ENCODE measurements around the gene TLX2. TPM values are rescaled to one million over a fixed set of nuclear protein-coding genes. Genes with fewer than 3 reads are reported as not detected.

The TLX2 gene
- total and polyA plus RNA-seq, 2 of the 13 experiments (the other 11 are each of a cell fraction or from before 2014, with no cell fraction given), result 0.05 to 0.20 TPM

DNA sequence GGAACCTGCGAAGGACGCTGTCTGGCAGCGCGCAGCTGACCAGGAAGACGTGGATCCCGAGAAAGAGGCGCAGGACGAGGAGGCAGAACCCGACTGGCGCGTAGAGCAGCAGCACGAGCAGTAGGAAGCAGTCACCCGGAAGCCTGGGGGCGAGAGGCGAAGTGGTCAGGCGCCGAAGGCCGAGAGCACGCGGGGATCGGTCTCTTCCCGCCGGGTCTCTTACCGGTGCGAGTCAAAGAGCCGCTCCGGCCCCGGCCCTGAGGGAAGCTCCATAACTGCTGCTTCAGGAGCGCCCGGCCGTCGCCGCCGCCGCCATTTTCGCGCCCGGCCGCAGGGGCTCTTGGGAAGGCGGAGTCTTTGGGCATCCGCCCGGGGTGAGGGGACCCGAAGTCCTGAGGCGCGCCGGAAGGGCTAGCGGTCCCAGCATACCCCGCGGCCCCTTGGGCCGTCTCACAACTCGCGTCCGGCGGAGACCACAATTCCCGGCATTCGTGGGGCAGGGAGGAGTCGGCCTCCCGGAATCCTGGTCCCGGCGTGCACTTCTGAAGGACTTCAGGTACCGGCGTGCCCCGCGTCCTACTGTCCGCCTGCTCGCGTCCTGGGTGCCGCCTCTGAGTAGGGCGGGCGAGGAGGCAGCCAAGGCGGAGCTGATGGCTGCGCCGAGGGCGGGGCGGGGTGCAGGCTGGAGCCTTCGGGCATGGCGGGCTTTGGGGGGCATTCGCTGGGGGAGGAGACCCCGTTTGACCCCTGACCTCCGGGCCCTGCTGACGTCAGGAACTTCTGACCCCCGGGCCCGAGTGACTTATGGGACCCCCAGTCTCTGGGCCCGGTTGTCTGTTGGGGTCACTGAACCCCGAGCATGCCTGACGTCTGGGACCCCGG lies 15.3 kb downstream of the TLX2 start, which contains the start of the genes AUP1 and HTRA2 (continued):
- peak; percentile 58; the same call in 1 of the 2 replicates for TF ChIP-seq SMAD1 (CRISPR knock-in tag; IDR thresholded peaks at IDR 0.05; ENCODE audit: borderline replicate concordance, low read depth)
- TF ChIP-seq SMAD9 (CRISPR knock-in tag; IDR thresholded peaks at IDR 0.05), result no peak
- TF ChIP-seq ZNF781 (CRISPR knock-in tag; IDR thresholded peaks at IDR 0.05; ENCODE audit: borderline replicate concordance, not compliant biosample characterization), result peak; percentile 44
- TF ChIP-seq ATF7 (IDR thresholded peaks at IDR 0.05), result no peak
- 0 out of 2 replicates have a peak, but pooled peaks have one; percentile 31 for TF ChIP-seq ATF7 (CRISPR knock-in tag; IDR thresholded peaks at IDR 0.05)
- no peak for TF ChIP-seq JUNB (CRISPR knock-in tag; IDR thresholded peaks at IDR 0.05; ENCODE audit: borderline replicate concordance)
- TF ChIP-seq, protein P1, sequence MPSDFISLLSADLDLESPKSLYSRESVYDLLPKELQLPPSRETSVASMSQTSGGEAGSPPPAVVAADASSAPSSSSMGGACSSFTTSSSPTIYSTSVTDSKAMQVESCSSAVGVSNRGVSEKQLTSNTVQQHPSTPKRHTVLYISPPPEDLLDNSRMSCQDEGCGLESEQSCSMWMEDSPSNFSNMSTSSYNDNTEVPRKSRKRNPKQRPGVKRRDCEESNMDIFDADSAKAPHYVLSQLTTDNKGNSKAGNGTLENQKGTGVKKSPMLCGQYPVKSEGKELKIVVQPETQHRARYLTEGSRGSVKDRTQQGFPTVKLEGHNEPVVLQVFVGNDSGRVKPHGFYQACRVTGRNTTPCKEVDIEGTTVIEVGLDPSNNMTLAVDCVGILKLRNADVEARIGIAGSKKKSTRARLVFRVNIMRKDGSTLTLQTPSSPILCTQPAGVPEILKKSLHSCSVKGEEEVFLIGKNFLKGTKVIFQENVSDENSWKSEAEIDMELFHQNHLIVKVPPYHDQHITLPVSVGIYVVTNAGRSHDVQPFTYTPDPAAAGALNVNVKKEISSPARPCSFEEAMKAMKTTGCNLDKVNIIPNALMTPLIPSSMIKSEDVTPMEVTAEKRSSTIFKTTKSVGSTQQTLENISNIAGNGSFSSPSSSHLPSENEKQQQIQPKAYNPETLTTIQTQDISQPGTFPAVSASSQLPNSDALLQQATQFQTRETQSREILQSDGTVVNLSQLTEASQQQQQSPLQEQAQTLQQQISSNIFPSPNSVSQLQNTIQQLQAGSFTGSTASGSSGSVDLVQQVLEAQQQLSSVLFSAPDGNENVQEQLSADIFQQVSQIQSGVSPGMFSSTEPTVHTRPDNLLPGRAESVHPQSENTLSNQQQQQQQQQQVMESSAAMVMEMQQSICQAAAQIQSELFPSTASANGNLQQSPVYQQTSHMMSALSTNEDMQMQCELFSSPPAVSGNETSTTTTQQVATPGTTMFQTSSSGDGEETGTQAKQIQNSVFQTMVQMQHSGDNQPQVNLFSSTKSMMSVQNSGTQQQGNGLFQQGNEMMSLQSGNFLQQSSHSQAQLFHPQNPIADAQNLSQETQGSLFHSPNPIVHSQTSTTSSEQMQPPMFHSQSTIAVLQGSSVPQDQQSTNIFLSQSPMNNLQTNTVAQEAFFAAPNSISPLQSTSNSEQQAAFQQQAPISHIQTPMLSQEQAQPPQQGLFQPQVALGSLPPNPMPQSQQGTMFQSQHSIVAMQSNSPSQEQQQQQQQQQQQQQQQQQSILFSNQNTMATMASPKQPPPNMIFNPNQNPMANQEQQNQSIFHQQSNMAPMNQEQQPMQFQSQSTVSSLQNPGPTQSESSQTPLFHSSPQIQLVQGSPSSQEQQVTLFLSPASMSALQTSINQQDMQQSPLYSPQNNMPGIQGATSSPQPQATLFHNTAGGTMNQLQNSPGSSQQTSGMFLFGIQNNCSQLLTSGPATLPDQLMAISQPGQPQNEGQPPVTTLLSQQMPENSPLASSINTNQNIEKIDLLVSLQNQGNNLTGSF (CRISPR knock-in tag; IDR thresholded peaks at IDR 0.05), result no peak
- TF ChIP-seq, protein P2, sequence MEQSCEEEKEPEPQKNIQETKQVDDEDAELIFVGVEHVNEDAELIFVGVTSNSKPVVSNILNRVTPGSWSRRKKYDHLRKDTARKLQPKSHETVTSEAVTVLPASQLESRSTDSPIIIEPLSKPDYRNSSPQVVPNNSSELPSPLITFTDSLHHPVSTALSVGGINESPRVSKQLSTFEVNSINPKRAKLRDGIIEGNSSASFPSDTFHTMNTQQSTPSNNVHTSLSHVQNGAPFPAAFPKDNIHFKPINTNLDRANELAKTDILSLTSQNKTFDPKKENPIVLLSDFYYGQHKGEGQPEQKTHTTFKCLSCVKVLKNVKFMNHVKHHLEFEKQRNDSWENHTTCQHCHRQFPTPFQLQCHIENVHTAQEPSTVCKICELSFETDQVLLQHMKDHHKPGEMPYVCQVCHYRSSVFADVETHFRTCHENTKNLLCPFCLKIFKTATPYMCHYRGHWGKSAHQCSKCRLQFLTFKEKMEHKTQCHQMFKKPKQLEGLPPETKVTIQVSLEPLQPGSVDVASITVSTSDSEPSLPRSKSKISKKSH (CRISPR knock-in tag; IDR thresholded peaks at IDR 0.05; ENCODE audit: borderline replicate concordance), result 0 out of 2 replicates have a peak, but pooled peaks have one; percentile 8
- peak; percentile 47; the same call in 1 of the 2 replicates for TF ChIP-seq ZNF274 (CRISPR knock-in tag; IDR thresholded peaks at IDR 0.05)
- peak; percentile 24; the same call in 1 of the 2 replicates for TF ChIP-seq GPN1 (CRISPR knock-in tag; IDR thresholded peaks at IDR 0.05; ENCODE audit: borderline replicate concordance)
- TF ChIP-seq ZNF761 (CRISPR knock-in tag; conservative IDR thresholded peaks at IDR 0.05), result peak; percentile 85
- TF ChIP-seq, protein P3, sequence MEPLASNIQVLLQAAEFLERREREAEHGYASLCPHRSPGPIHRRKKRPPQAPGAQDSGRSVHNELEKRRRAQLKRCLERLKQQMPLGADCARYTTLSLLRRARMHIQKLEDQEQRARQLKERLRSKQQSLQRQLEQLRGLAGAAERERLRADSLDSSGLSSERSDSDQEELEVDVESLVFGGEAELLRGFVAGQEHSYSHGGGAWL (CRISPR knock-in tag; IDR thresholded peaks at IDR 0.05), result peak; percentile 68; the same call in 1 of the 2 replicates
- no peak for TF ChIP-seq NAIF1 (CRISPR knock-in tag; IDR thresholded peaks at IDR 0.05; ENCODE audit: borderline replicate concordance)
- TF ChIP-seq, protein P4, sequence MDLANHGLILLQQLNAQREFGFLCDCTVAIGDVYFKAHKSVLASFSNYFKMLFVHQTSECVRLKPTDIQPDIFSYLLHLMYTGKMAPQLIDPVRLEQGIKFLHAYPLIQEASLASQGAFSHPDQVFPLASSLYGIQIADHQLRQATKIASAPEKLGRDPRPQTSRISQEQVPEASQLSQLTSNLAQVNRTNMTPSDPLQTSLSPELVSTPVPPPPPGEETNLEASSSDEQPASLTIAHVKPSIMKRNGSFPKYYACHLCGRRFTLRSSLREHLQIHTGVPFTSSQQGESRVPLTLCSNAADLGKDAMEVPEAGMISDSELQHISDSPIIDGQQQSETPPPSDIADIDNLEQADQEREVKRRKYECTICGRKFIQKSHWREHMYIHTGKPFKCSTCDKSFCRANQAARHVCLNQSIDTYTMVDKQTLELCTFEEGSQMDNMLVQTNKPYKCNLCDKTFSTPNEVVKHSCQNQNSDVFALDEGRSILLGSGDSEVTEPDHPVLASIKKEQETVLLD (CRISPR knock-in tag; IDR thresholded peaks at IDR 0.05; ENCODE audit: low read depth), result peak; percentile 43; the same call in 1 of the 2 replicates
- TF ChIP-seq, protein P5, sequence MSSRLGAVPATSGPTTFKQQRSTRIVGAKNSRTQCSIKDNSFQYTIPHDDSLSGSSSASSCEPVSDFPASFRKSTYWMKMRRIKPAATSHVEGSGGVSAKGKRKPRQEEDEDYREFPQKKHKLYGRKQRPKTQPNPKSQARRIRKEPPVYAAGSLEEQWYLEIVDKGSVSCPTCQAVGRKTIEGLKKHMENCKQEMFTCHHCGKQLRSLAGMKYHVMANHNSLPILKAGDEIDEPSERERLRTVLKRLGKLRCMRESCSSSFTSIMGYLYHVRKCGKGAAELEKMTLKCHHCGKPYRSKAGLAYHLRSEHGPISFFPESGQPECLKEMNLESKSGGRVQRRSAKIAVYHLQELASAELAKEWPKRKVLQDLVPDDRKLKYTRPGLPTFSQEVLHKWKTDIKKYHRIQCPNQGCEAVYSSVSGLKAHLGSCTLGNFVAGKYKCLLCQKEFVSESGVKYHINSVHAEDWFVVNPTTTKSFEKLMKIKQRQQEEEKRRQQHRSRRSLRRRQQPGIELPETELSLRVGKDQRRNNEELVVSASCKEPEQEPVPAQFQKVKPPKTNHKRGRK (CRISPR knock-in tag; IDR thresholded peaks at IDR 0.05), result no peak
- peak; percentile 66; the same call in 1 of the 2 replicates for TF ChIP-seq HNRNPL (IDR thresholded peaks at IDR 0.05; ENCODE audit: low read depth, low read length)
- peak; percentile 68 for TF ChIP-seq ARNT2 (CRISPR knock-in tag; IDR thresholded peaks at IDR 0.05; ENCODE audit: low read depth)

All from HepG2 (cell line).